ENCODE data around the gene BAG3.
"Not testable (repeated sequence)": the region's sequence is repeated elsewhere in the genome, so short reads cannot be mapped to it uniquely, and the experiment has no call there.

BAG3 gene

DNA sequence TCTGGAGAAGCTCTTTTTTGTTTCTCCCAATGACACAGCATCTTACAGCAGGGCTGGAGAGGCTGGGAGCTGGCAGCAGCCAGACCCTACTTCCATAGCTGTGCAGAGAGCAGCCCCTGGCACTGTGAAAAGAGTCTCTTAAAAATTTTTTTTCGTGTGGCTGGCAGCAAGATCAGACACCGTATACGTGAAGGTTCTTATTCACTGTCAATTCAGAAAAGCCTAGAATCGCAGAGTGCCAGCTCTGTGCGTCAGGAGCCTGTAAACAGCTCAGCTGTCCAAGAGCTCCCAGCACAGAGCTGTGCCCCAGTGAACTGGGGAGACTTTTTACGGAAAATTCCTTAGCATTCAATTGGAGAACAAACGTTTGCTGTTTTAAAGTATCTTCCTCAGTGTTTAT lies 6.5 kb downstream of the BAG3 start:
- no peak overlapping the region for H3K4me3 ChIP-seq (ENCODE audit: low read length)
- TF ChIP-seq, protein P1, sequence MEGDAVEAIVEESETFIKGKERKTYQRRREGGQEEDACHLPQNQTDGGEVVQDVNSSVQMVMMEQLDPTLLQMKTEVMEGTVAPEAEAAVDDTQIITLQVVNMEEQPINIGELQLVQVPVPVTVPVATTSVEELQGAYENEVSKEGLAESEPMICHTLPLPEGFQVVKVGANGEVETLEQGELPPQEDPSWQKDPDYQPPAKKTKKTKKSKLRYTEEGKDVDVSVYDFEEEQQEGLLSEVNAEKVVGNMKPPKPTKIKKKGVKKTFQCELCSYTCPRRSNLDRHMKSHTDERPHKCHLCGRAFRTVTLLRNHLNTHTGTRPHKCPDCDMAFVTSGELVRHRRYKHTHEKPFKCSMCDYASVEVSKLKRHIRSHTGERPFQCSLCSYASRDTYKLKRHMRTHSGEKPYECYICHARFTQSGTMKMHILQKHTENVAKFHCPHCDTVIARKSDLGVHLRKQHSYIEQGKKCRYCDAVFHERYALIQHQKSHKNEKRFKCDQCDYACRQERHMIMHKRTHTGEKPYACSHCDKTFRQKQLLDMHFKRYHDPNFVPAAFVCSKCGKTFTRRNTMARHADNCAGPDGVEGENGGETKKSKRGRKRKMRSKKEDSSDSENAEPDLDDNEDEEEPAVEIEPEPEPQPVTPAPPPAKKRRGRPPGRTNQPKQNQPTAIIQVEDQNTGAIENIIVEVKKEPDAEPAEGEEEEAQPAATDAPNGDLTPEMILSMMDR (conservative IDR thresholded peaks at IDR 0.05; ENCODE audit: low read length): no peak
- no peak for DNase-seq (ENCODE audit: low read depth)

DNA sequence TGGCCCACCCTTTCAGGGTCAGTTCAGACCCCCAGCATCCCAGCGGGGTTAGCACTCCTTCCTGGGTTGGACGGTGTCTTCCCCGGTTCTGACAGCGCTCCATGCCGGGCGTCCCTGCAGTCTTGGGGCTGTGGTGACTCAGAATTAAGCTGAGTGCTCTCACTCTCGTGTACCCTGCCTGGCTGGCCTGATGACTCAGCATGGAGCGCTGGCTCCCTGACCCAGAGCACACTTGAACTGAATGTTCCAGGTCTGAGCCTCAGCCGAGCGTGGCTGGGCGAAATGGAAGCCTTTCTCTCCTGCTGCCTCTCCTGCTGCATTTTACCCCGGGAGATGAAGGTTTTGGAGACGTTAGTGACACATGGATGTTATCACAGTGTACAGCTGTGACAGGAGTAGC lies 7.1 kb downstream of the BAG3 start:
- H3K4me3 ChIP-seq (ENCODE audit: low read length): peak overlapping the region; percentile 29
- TF ChIP-seq, protein P1 (conservative IDR thresholded peaks at IDR 0.05; ENCODE audit: low read length): no peak
- peak; percentile 87 for DNase-seq (ENCODE audit: low read depth)

DNA sequence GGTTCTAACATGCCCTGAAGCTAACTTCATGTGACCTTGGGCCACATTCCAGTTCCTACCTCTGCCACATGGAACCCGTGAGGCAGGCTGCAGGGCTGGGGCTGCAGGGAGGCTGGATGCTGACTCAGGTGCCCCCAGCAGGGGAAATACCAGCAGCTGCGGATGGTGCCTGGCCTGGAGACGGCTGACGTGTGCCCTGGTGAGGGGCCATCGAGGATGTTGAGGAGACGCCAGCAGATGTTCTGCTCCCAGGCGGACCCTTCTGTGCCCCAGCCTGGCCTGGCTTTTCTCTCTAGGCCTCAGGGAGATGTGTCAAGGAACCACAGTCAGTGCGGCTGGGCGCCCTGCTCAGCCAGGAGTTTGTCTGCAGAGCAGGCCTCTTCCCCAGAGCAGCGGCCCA lies 8.8 kb downstream of the BAG3 start:
- DNase-seq (ENCODE audit: low read depth): no peak
- TF ChIP-seq, protein P1 (conservative IDR thresholded peaks at IDR 0.05; ENCODE audit: low read length): no peak

DNA sequence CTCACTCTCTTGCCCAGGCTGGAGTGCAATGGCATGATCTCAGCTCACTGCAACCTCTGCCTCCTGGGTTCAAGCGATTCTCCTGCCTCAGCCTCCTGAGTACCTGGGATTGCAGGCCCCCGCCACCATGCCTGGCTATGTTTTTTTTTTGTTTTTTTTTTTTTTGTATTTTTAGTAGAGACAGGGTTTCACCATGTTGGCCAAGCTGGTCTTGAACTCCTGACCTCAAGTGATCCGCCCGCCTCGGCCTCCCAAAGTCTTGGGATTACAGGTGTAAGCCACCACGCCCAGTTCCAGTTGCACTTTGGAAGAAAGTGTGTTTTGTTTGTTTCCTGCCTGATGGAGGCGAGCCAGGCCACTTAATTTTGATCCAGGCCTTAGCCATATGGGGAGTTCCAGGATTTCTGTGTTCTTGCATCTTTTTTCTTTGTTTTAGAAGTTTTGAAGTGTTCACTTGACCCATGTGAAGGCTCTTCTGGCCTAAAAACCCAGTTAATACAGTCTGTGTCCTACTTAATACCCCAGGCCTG lies 11.0 kb downstream of the BAG3 start:
- not testable (repeated sequence) for H3K4me3 ChIP-seq (ENCODE audit: low read length); DNase-seq (ENCODE audit: low read depth)

More for the DNA sequence above, 8.8 kb downstream of the BAG3 start:
- no peak overlapping the region for H3K4me3 ChIP-seq (ENCODE audit: low read length)

DNA sequence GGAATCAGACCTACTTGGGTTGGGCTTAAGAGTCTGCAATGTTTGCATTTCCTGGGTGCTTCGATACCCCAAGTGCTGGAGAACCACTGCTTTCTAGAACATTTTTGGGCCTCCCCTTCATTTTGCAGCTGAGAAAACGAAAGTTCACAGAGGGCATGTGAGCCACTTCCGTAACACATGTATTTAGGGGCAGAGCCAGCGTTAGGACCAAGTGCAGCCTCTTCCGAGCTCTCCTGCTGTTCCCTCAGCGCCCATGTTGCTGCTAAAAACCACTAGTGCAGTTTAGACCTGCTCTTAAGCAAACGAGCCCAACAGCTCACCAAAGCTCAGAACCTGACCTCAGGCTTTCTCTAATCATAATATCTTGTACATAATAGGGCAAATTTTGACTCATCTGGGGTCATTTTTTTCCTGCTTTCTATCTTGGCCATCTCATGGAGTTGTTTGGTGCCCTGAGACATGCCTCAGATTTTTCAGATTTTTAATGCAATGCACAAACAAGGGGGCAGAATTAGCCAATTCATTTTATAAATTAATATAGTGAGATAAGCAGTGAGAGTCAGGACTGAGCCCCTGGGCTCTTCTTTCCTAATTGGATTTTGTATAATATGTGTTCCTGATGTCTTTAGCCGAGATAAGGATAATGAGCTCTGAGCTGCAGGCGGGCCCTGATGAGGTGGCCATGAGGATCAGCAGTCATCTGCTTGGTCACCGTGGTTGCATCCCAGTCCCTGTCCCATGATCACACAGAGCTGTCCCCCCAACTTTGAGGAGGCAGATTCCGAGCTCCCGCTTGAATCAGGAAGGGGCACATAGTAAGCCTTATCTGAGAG lies 12.9 kb downstream of the BAG3 start:
- TF ChIP-seq, protein P1 (conservative IDR thresholded peaks at IDR 0.05; ENCODE audit: low read length): no peak
- H3K4me3 ChIP-seq (ENCODE audit: low read length): peak overlapping the region; percentile 2; the same call in 1 of the 2 replicates
- no peak for DNase-seq (ENCODE audit: low read depth)

DNA sequence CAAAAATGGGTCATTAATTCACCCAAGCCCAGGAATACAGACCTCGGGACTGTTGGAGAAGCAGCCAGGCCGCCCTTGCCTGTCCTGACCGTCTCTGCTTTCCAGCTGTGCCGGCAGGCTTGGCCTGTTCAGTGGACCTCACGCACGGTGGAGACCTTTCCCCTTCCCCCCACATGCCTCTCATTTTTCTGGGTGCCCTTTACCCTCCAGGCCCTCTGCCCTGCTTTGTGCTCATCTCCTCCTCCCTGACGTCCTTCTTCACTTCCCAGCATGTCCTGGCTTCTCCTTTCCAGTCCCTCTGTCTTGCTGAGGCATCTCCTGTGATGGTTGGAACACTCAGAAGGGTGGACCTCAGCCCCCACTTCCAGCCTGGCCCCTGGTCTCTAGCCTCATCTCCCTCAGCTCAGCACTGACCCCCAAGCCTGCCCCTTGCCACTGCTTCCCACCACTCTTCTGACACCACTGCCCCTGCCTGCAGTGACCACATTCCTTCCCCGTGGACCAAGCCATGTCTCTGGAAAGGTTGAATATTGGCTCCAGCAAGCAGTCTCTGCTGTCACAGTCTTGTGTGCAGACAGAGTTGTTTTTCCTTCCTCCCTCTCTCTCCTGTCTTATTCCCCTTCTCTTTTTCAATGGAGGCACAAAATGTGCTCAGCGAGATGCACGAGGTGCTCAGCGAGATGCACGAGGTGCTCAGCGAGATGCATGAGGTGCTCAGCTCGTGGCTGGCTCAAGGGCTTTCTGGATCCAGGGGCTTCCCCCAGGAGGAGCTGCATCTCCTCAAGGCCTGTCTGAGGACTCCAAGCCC lies 14.9 kb downstream of the BAG3 start:
- TF ChIP-seq, protein P1 (conservative IDR thresholded peaks at IDR 0.05; ENCODE audit: low read length): no peak
- DNase-seq (ENCODE audit: low read depth): no peak
- no peak overlapping the region for H3K4me3 ChIP-seq (ENCODE audit: low read length)

DNA sequence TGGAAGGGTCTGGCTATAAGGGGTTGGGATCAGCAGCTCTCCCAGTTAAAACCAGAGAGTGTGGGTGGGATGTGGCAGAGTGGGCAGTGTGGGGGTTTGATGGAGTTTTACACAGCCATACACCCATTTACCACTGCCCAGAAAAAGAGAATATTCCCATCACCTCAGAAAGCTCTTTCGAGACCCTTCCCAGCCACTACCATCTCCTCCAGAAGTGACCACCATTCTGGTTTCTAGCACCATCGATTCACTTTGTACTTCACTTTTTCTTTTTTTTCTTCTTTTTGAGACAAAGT lies 15.5 kb downstream of the BAG3 start:
- TF ChIP-seq, protein P1 (conservative IDR thresholded peaks at IDR 0.05; ENCODE audit: low read length): no peak
- DNase-seq (ENCODE audit: low read depth): no peak
- no peak overlapping the region for H3K4me3 ChIP-seq (ENCODE audit: low read length)
